HCT116 (cell line): ENCODE measurements around the gene ELOB.

ENCODE experiments used
- ATF3 ChIP-seq: IDR thresholded peaks from 2 replicates; pipeline ENCODE4 v1.6.1; 2012
- CTCF ChIP-seq, 3 experiments: fragments of 200-600 bp in 1 of 3; sonication (generic) in 1 of 3; IDR thresholded peaks in 2 of 3; conservative IDR thresholded peaks in 1 of 3; 2 replicates each; pipeline ENCODE4 v1.5.1; 2012 to 2017; ENCODE audit warnings: low read depth in 2 of 3, low read length in 2 of 3, antibody characterized with exemption in 1 of 3, borderline replicate concordance in 1 of 3, control low read depth in 1 of 3, mild to moderate bottlenecking in 1 of 3, mixed read lengths in 1 of 3, mixed run types in 1 of 3, moderate library complexity in 1 of 3; ENCODE audit not compliant: insufficient read depth in 1 of 3
- EZH2 ChIP-seq: fragments of 200-600 bp; sonication (generic); IDR thresholded peaks from 2 replicates; pipeline ENCODE4 v1.6.1; 2017; ENCODE audit warnings: antibody characterized with exemption, mixed run types
- JUND ChIP-seq: IDR thresholded peaks from 2 replicates; pipeline ENCODE4 v1.6.1; 2012
- POLR2A ChIP-seq: IDR thresholded peaks from 2 replicates; pipeline ENCODE4 v1.7.0; 2011; ENCODE audit warnings: borderline replicate concordance; ENCODE audit not compliant: insufficient read depth, insufficient read length; ENCODE audit errors: extremely low read depth
- POLR2AphosphoS5 ChIP-seq: IDR thresholded peaks from 2 replicates; pipeline ENCODE4 v1.6.1; 2011; ENCODE audit warnings: mild to moderate bottlenecking, low read depth, low read length, moderate library complexity
- RAD21 ChIP-seq: IDR thresholded peaks from 2 replicates; pipeline ENCODE4 v1.6.1; 2012; ENCODE audit warnings: low read depth, mild to moderate bottlenecking
- YY1 ChIP-seq: IDR thresholded peaks from 2 replicates; pipeline ENCODE4 v1.6.1; 2011; ENCODE audit warnings: low read length, low read depth, moderate library complexity, mild to moderate bottlenecking; ENCODE audit not compliant: insufficient replicate concordance; ENCODE audit errors: extremely low read depth
- ZNF274 ChIP-seq: fragments of 200-500 bp; sonication (Bioruptor generic); IDR thresholded peaks from 2 replicates; pipeline ENCODE4 v1.6.1; 2014; ENCODE audit warnings: mild to moderate bottlenecking, low read depth, low read length, inconsistent platforms

GRCh38 chr16:2803545-2804195 lies 26.6 kb upstream of the ELOB start:
- TF ChIP-seq RAD21 (no peak), ZNF274 (no peak), POLR2AphosphoS5 (no peak), EZH2 (no peak), ATF3 (no peak), CTCF (IDR thresholded peaks at IDR 0.05 in 2 of 3, conservative IDR thresholded peaks at IDR 0.05 in 1 of 3; ENCODE audit: borderline replicate concordance in 1 of 3, insufficient read depth in 1 of 3, low read depth in 2 of 3, low read length in 2 of 3) (no peak), JUND (no peak), POLR2A (no peak), YY1 (no peak)
